ENCODE measurements around the gene EYA2.

The EYA2 gene

GRCh38 chr20:46934746-46935287, 40.2 kb downstream of the EYA2 start:
- TF ChIP-seq, protein P1, sequence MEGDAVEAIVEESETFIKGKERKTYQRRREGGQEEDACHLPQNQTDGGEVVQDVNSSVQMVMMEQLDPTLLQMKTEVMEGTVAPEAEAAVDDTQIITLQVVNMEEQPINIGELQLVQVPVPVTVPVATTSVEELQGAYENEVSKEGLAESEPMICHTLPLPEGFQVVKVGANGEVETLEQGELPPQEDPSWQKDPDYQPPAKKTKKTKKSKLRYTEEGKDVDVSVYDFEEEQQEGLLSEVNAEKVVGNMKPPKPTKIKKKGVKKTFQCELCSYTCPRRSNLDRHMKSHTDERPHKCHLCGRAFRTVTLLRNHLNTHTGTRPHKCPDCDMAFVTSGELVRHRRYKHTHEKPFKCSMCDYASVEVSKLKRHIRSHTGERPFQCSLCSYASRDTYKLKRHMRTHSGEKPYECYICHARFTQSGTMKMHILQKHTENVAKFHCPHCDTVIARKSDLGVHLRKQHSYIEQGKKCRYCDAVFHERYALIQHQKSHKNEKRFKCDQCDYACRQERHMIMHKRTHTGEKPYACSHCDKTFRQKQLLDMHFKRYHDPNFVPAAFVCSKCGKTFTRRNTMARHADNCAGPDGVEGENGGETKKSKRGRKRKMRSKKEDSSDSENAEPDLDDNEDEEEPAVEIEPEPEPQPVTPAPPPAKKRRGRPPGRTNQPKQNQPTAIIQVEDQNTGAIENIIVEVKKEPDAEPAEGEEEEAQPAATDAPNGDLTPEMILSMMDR (IDR thresholded peaks at IDR 0.05; ENCODE audit: unreplicated experiment in 3 of 3) = no peak
- H3K27me3 Mint-ChIP-seq (ENCODE audit: low read depth) = peaks cover 9% of the 10 kb centered on the region
- no peaks in the 10 kb centered on the region for H3K9me3 Mint-ChIP-seq

GRCh38 chr20:46935394-46936017, 40.9 kb downstream of the EYA2 start:
- Mint-ChIP-seq H3K27me3 (ENCODE audit: low read depth) (peaks cover 6% of the 10 kb centered on the region), H3K27ac (no peak overlapping the region), H3K4me3 (no peak overlapping the region), H3K36me3 (ENCODE audit: low read depth) (no peaks in the 10 kb centered on the region), H3K9me3 (no peaks in the 10 kb centered on the region), H3K4me1 (peaks cover 63% of the 10 kb centered on the region)
- TF ChIP-seq, protein P1 (IDR thresholded peaks at IDR 0.05; ENCODE audit: unreplicated experiment in 3 of 3) = no peak

More at GRCh38 chr20:46934746-46935287, 40.2 kb downstream of the EYA2 start:
- no peak overlapping the region for H3K4me3 Mint-ChIP-seq
- H3K36me3 Mint-ChIP-seq (ENCODE audit: low read depth) = no peaks in the 10 kb centered on the region
- H3K4me1 Mint-ChIP-seq = peaks cover 70% of the 10 kb centered on the region
- H3K27ac Mint-ChIP-seq = peak overlapping the region in 1 of 3 experiments; percentile 4

DNA sequence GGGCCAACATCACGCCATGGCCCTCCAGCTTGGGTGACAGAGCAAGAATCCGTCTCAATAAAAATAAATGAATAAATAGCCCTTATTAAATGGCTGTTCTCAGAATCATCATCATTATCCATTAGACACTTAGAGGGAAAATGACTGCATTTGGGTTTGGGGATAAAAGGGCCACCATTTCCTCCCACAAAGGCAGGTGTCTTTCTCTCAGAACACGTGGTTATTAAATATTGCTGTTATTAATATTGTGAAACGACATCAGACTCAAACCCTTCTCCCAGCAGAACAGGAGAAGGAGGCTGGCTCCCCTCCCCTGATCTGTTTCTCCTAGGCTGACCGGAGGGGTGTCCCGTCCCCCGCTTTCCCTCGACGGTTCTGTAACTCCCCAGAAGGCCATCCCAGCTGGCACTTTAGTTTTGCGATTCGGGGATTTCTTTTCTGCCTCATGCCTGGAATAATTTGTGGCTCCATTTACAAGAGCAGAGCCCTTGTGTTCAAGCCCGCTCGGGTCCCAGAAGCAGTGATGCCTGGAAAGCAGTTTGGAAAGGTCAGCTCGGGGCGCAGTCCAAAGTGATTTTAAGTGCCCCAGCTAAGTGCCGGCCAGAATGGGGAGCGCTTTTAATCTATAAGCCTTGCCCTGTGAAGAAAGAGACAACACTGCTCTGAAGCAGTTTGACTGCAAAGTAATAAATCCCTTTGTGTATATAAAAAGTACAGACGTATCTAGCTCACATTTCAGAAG, 41.9 kb downstream of the EYA2 start:
- H3K27ac Mint-ChIP-seq = peak overlapping the region; percentile 76 to 82 (median 80)
- H3K36me3 Mint-ChIP-seq (ENCODE audit: low read depth) = no peaks in the 10 kb centered on the region
- peak overlapping the region in 1 of 3 experiments; percentile 1 for H3K4me3 Mint-ChIP-seq
- TF ChIP-seq, protein P1 (IDR thresholded peaks at IDR 0.05; ENCODE audit: unreplicated experiment in 3 of 3) = no peak
- H3K9me3 Mint-ChIP-seq = no peaks in the 10 kb centered on the region
- H3K4me1 Mint-ChIP-seq = peaks cover 52% of the 10 kb centered on the region
- H3K27me3 Mint-ChIP-seq (ENCODE audit: low read depth) = peaks cover 6% of the 10 kb centered on the region

- Mint-ChIP-seq H3K27me3 (ENCODE audit: low read depth) (peaks cover 6% of the 10 kb centered on the region), H3K9me3 (no peaks in the 10 kb centered on the region), H3K4me3 (peak overlapping the region in 1 of 3 experiments; percentile 1), H3K4me1 (peaks cover 47% of the 10 kb centered on the region), H3K36me3 (ENCODE audit: low read depth) (no peaks in the 10 kb centered on the region), H3K27ac (peak overlapping the region; percentile 76 to 82 (median 80))
- TF ChIP-seq, protein P1 (IDR thresholded peaks at IDR 0.05; ENCODE audit: unreplicated experiment in 3 of 3) = no peak
These were observed 42.5 kb downstream of the EYA2 start for GRCh38 chr20:46937157-46937523.

DNA sequence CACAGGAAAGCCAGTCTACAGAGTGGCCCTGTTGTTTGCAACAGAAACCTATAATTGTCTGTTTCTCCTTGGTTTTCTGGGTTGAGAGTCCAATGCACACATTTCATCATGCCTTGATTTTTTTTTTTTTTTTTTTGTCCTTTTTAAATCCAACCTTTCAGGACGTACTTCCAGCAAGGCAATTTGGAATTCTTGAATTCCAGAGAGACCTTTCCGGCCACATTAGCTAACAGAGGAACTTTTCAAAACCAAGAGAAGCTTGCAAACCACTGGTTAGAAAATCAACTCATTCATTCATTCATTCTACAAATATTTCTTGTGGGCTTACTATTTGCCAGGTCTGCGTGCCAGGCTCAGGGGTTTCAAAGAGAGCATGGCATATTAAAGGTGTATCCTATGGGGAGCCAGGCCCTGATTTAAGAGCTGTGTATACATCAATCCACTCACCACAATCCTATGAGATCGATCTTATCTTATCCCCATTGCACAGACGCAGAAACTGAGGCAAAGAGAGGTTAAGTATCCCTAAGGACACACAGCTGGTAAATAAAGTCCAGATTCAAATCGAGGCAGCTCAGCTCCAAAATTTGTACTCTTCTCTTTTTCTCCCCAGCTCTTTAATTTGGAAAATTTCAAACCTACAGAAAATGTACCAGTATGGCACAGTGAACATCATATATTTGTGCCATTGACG, 43.0 kb downstream of the EYA2 start:
- no peaks in the 10 kb centered on the region for H3K9me3 Mint-ChIP-seq
- H3K27ac Mint-ChIP-seq = peak overlapping the region; percentile 76 to 82 (median 80)
- H3K4me1 Mint-ChIP-seq = peaks cover 44% of the 10 kb centered on the region
- no peaks in the 10 kb centered on the region for H3K36me3 Mint-ChIP-seq (ENCODE audit: low read depth)
- peaks cover 6% of the 10 kb centered on the region for H3K27me3 Mint-ChIP-seq (ENCODE audit: low read depth)
- TF ChIP-seq, protein P1 (IDR thresholded peaks at IDR 0.05; ENCODE audit: unreplicated experiment in 3 of 3) = no peak
- no peak overlapping the region for H3K4me3 Mint-ChIP-seq

Measured in nephron (organoid).